NCI-H2227 treated with DMSO at 0.1 percent for 48 hours (cell line): ENCODE results near the gene MCAT.

ENCODE experiments used
- DNase-seq: peaks from one replicate; lab custom pipeline; 2025; lab: John Stamatoyannopoulos, UW

MCAT gene

GRCh38 chr22:43142880-43143562, at the start of gene MCAT:
TSS of gene MCAT (minus strand) at chr22:43143398. CDS start at chr22:43143348, 50 bp downstream.
- DNase-seq = peak; percentile 59

- DNase-seq = no peak
Measured at GRCh38 chr22:43191831-43192230, 48.6 kb upstream of the MCAT start.

GRCh38 chr22:43188829-43189545, 45.8 kb upstream of the MCAT start:
- no peak for DNase-seq

GRCh38 chr22:43187171-43188099, 44.2 kb upstream of the MCAT start:
- peak; percentile 87 for DNase-seq

- peak; percentile 4 for DNase-seq
Measured at GRCh38 chr22:43186272-43187170, 43.3 kb upstream of the MCAT start, which contains the start of gene TTLL12. TSS of gene TTLL12 (minus strand) at chr22:43187134. CDS start at chr22:43187069, 65 bp downstream.

GRCh38 chr22:43185860-43186261, 42.7 kb upstream of the MCAT start:
- peak; percentile 1 for DNase-seq

GRCh38 chr22:43183496-43184277, 40.5 kb upstream of the MCAT start:
- no peak for DNase-seq

- DNase-seq = no peak
Measured at GRCh38 chr22:43182726-43183125, 39.5 kb upstream of the MCAT start.

GRCh38 chr22:43182118-43182517, 38.9 kb upstream of the MCAT start:
- no peak for DNase-seq

GRCh38 chr22:43181321-43182076, 38.3 kb upstream of the MCAT start:
- DNase-seq = no peak

GRCh38 chr22:43180670-43181069, 37.5 kb upstream of the MCAT start:
- DNase-seq = no peak

GRCh38 chr22:43179911-43180195, 36.7 kb upstream of the MCAT start:
- no peak for DNase-seq

GRCh38 chr22:43179146-43179910, 36.1 kb upstream of the MCAT start:
- DNase-seq = no peak

GRCh38 chr22:43177479-43177878, 34.3 kb upstream of the MCAT start:
- DNase-seq = no peak

- DNase-seq = no peak
Measured at GRCh38 chr22:43176090-43176489, 32.9 kb upstream of the MCAT start.

- DNase-seq = no peak
Measured at GRCh38 chr22:43174941-43175531, 31.8 kb upstream of the MCAT start.

- no peak for DNase-seq
Measured at GRCh38 chr22:43173976-43174720, 30.9 kb upstream of the MCAT start.

- no peak for DNase-seq
Measured at GRCh38 chr22:43173566-43173965, 30.4 kb upstream of the MCAT start.
